ENCODE results near the gene SETD1A. TPM values are rescaled to one million over a fixed set of nuclear protein-coding genes. Genes with fewer than 3 reads are reported as not detected.

SETD1A gene
- total RNA-seq, 1 experiment from 2014 or later: 33.2 TPM

DNA sequence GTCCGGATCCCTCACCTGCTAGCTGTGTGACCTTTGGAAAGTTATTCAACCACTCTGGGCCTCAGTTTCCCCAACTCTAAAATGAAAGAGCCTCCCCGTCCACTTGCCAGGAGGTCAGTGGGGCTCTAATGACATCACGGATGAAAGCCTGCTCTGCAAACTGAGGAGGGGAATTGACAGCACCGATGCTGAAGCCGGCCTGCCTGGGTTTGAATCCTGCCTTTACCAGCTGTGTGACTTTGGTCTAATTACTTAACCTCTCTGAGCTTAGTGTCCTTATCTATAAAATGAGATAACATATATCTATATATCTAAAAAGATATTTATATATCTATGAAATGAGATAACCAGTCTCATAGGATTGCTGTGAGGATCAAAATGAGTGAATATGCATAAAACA lies 51.0 kb downstream of the SETD1A start:
- H3K4me3 ChIP-seq: no peak overlapping the region
- H3K4me2 ChIP-seq: peak overlapping the region; percentile 41; the same call in 1 of the 2 replicates
- H3K79me2 ChIP-seq (ENCODE audit: low read depth): no peaks in the 10 kb centered on the region
- no TSS peak for BruUV-seq (replicated peaks)
- no peak for DNase-seq
- no peak overlapping the region for H3K27ac ChIP-seq
- no peaks in the 10 kb centered on the region for H4K20me1 ChIP-seq (ENCODE audit: insufficient read depth)
- H3K27me3 ChIP-seq (ENCODE audit: insufficient read depth, low read depth): peaks cover 16% of the 10 kb centered on the region; the same call in 1 of the 2 replicates
- peaks cover 10% of the 10 kb centered on the region for H3K4me1 ChIP-seq (replicated peaks; ENCODE audit: insufficient read depth)
- no peaks in the 10 kb centered on the region for H3K9me2 ChIP-seq (ENCODE audit: insufficient read depth)
- intact Hi-C loops (cut with micrococcal nuclease; ENCODE audit: unreplicated experiment): no loop called here
- H3F3A ChIP-seq (ENCODE audit: insufficient read depth, low read depth): peaks cover 14% of the 10 kb centered on the region; the same call in 1 of the 2 replicates
- H3K9me3 ChIP-seq (ENCODE audit: insufficient read depth, low read depth): no peaks in the 10 kb centered on the region
- H2AFZ ChIP-seq: no peak overlapping the region
- no peaks in the 10 kb centered on the region for H3K36me3 ChIP-seq (ENCODE audit: low read depth)
- POLR2A ChIA-PET (ENCODE audit: unreplicated experiment): no interaction called here
- TF ChIP-seq, protein P1, sequence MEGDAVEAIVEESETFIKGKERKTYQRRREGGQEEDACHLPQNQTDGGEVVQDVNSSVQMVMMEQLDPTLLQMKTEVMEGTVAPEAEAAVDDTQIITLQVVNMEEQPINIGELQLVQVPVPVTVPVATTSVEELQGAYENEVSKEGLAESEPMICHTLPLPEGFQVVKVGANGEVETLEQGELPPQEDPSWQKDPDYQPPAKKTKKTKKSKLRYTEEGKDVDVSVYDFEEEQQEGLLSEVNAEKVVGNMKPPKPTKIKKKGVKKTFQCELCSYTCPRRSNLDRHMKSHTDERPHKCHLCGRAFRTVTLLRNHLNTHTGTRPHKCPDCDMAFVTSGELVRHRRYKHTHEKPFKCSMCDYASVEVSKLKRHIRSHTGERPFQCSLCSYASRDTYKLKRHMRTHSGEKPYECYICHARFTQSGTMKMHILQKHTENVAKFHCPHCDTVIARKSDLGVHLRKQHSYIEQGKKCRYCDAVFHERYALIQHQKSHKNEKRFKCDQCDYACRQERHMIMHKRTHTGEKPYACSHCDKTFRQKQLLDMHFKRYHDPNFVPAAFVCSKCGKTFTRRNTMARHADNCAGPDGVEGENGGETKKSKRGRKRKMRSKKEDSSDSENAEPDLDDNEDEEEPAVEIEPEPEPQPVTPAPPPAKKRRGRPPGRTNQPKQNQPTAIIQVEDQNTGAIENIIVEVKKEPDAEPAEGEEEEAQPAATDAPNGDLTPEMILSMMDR (conservative IDR thresholded peaks at IDR 0.05): no peak
- TF ChIP-seq EZH2 (IDR thresholded peaks at IDR 0.05; ENCODE audit: low read depth): no peak
- CTCF ChIA-PET: interaction anchor here (0.7 kb wide), 1 partner anchor 14 kb away, joined by 8 read pairs; no protein-coding TSS in a partner anchor

DNA sequence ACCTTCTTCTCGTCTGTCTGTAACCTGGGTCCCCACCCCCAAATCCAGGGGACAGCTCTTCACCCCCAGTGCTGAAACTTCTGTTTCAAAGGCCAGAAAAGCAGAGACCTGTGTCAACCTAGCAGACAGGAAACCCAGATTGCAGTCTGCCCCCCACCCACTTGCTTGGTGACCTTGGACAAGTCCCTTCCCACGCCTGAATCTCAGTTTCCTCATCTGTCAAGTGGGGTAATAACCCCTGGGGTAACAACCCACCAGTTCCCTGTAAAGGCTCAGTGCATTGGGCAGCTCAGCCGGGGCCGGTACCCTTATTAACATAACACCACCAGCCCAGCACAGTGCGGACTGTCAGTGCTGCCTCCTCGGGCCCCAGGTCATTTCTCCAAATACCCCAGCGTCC lies 51.6 kb downstream of the SETD1A start:
- Histone ChIP-seq H3K79me2 (ENCODE audit: low read depth) (no peaks in the 10 kb centered on the region), H3K9me3 (ENCODE audit: insufficient read depth, low read depth) (no peaks in the 10 kb centered on the region), H2AFZ (no peak overlapping the region), H3K4me2 (no peak overlapping the region), H3K36me3 (ENCODE audit: low read depth) (no peaks in the 10 kb centered on the region), H3K4me1 (replicated peaks; ENCODE audit: insufficient read depth) (peaks cover 10% of the 10 kb centered on the region), H3K9me2 (ENCODE audit: insufficient read depth) (no peaks in the 10 kb centered on the region), H4K20me1 (ENCODE audit: insufficient read depth) (no peaks in the 10 kb centered on the region), H3F3A (ENCODE audit: insufficient read depth, low read depth) (peaks cover 14% of the 10 kb centered on the region; the same call in 1 of the 2 replicates), H3K27ac (no peak overlapping the region), H3K4me3 (no peak overlapping the region), H3K27me3 (ENCODE audit: insufficient read depth, low read depth) (peaks cover 20% of the 10 kb centered on the region; the same call in 1 of the 2 replicates)
- no TSS peak for BruUV-seq (replicated peaks)
- POLR2A ChIA-PET (ENCODE audit: unreplicated experiment): no interaction called here
- intact Hi-C loops (cut with micrococcal nuclease; ENCODE audit: unreplicated experiment): no loop called here
- no peak for TF ChIP-seq EZH2 (IDR thresholded peaks at IDR 0.05; ENCODE audit: low read depth)
- TF ChIP-seq, protein P1 (conservative IDR thresholded peaks at IDR 0.05): no peak
- no peak for DNase-seq
- CTCF ChIA-PET: interaction anchor here (0.7 kb wide), 1 partner anchor 14 kb away, joined by 8 read pairs; no protein-coding TSS in a partner anchor

DNA sequence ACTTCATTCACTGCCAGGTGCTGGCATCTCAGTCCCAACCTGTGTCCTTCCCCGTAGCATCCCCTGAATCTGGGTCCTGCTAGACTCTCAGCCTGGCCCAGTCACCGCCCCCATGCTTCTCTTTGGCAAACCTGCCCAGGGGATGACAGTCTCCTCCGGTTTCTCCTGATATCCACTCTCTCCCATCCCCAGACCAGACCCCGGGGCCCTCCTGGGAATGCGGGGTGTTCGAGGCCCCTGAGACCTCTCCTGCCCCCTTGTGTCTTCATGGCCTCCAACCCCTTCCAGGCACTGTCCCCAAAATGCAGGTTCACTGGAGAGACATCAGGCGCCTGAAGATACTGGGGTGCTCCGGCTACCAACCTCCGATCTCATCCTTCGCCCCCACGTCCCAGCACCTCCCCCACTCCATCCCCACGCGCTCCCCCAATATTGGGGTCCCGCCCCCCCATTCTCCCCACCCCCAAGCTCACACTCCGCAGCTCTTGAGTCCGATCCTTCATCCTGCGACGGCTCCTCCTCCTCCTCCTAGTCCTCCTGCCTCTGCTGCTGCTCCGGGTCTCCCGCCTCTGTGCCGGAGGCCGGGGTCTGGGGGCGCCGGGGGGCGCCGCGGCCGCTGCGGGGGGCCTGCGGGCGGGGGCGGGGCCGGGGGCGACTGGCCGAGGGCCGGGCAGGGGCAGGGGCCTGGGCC lies 52.5 kb downstream of the SETD1A start:
- Histone ChIP-seq H3K27me3 (ENCODE audit: insufficient read depth, low read depth) (peaks cover 20% of the 10 kb centered on the region; the same call in 1 of the 2 replicates), H2AFZ (no peak overlapping the region), H3K36me3 (ENCODE audit: low read depth) (no peaks in the 10 kb centered on the region), H3K4me2 (no peak overlapping the region), H3F3A (ENCODE audit: insufficient read depth, low read depth) (peaks cover 14% of the 10 kb centered on the region; the same call in 1 of the 2 replicates), H3K9me2 (ENCODE audit: insufficient read depth) (no peaks in the 10 kb centered on the region), H3K9me3 (ENCODE audit: insufficient read depth, low read depth) (no peaks in the 10 kb centered on the region), H3K4me1 (replicated peaks; ENCODE audit: insufficient read depth) (peaks cover 10% of the 10 kb centered on the region), H3K27ac (no peak overlapping the region), H3K4me3 (no peak overlapping the region), H3K79me2 (ENCODE audit: low read depth) (no peaks in the 10 kb centered on the region), H4K20me1 (ENCODE audit: insufficient read depth) (no peaks in the 10 kb centered on the region)
- ChIA-PET CTCF (no interaction called here), POLR2A (ENCODE audit: unreplicated experiment) (no interaction called here)
- BruUV-seq (replicated peaks): no TSS peak
- no peak for DNase-seq
- TF ChIP-seq, protein P1 (conservative IDR thresholded peaks at IDR 0.05): no peak
- no peak for TF ChIP-seq EZH2 (IDR thresholded peaks at IDR 0.05; ENCODE audit: low read depth)
- intact Hi-C loops (cut with micrococcal nuclease; ENCODE audit: unreplicated experiment): no loop called here

Data from PC-9 (cell line).